VCaP (cell line): ENCODE measurements around the gene ALDH16A1.

Experiments used
- H3K27ac ChIP-seq: fragments of 450-650 bp; 2 replicates; pipeline ENCODE4 v1.5.1; 2017
- CTCF ChIP-seq: fragments of 450-650 bp; conservative IDR thresholded peaks from 2 replicates; pipeline ENCODE4 v1.5.1; 2017; ENCODE audit warnings: mild to moderate bottlenecking, moderate library complexity

Gene ALDH16A1

GRCh38 chr19:49442354-49442753 is 10.7 kb upstream of the ALDH16A1 start:
- TF ChIP-seq CTCF = no peak
- peak overlapping the region; percentile 78; the same call in 1 of the 2 replicates for H3K27ac ChIP-seq

- TF ChIP-seq CTCF = no peak
- peak overlapping the region; percentile 78 for H3K27ac ChIP-seq
These were observed 10.2 kb upstream of the ALDH16A1 start for GRCh38 chr19:49442771-49443365.

GRCh38 chr19:49443366-49444099 is 9.5 kb upstream of the ALDH16A1 start:
- TF ChIP-seq CTCF = peak; percentile 99
- H3K27ac ChIP-seq = peak overlapping the region; percentile 78

GRCh38 chr19:49444100-49444700 is 8.8 kb upstream of the ALDH16A1 start:
- peak overlapping the region; percentile 78; the same call in 1 of the 2 replicates for H3K27ac ChIP-seq

GRCh38 chr19:49445997-49446396 is 7.0 kb upstream of the ALDH16A1 start:
- H3K27ac ChIP-seq = no peak overlapping the region
- no peak for TF ChIP-seq CTCF

- no peak for TF ChIP-seq CTCF
- H3K27ac ChIP-seq = no peak overlapping the region
These were observed 5.3 kb upstream of the ALDH16A1 start for GRCh38 chr19:49447485-49448431.

GRCh38 chr19:49448432-49448786 is 4.6 kb upstream of the ALDH16A1 start:
- H3K27ac ChIP-seq = no peak overlapping the region
- TF ChIP-seq CTCF = no peak
